DMS153 (cell line): ENCODE results near the gene DRAP1.

ENCODE experiments used
- DNase-seq: peaks from one replicate; lab custom pipeline; 2025; lab: John Stamatoyannopoulos, UW

The DRAP1 gene

GRCh38 chr11:65919141-65919572 lies at the start of gene DRAP1:
DRAP1 (plus strand) TSS chr11:65919426; CDS start chr11:65919502, 76 bp downstream.
- DNase-seq = peak; percentile 96

- DNase-seq = no peak
Measured at GRCh38 chr11:65869643-65870306, 49.5 kb upstream of the DRAP1 start.

- DNase-seq = no peak
Measured at GRCh38 chr11:65870307-65870658, 48.9 kb upstream of the DRAP1 start.

GRCh38 chr11:65870706-65871681 lies 48.2 kb upstream of the DRAP1 start:
- DNase-seq = peak; percentile 78

- DNase-seq = no peak
Measured at GRCh38 chr11:65871811-65872548, 47.2 kb upstream of the DRAP1 start.

- DNase-seq = no peak
Measured at GRCh38 chr11:65872586-65873317, 46.5 kb upstream of the DRAP1 start, which contains the start of gene EFEMP2. EFEMP2 (minus strand) TSS chr11:65872800; CDS start chr11:65872354, 446 bp downstream.

GRCh38 chr11:65873318-65874156 lies 45.7 kb upstream of the DRAP1 start:
- DNase-seq = peak; percentile 86

- DNase-seq = no peak
Measured at GRCh38 chr11:65879617-65880016, 39.6 kb upstream of the DRAP1 start, which contains the start of gene CTSW. CTSW (plus strand) TSS chr11:65879837; CDS start chr11:65879855, 18 bp downstream.

GRCh38 chr11:65880027-65880426 lies 39.2 kb upstream of the DRAP1 start:
- DNase-seq = no peak

GRCh38 chr11:65880844-65881421 lies 38.3 kb upstream of the DRAP1 start:
- no peak for DNase-seq

- no peak for DNase-seq
Measured at GRCh38 chr11:65882120-65883057, 36.8 kb upstream of the DRAP1 start.

GRCh38 chr11:65883058-65883761 lies 36.0 kb upstream of the DRAP1 start:
- no peak for DNase-seq

- no peak for DNase-seq
Measured at GRCh38 chr11:65883786-65884715, 35.2 kb upstream of the DRAP1 start.

GRCh38 chr11:65884716-65885092 lies 34.5 kb upstream of the DRAP1 start:
- DNase-seq = peak; percentile 49

- DNase-seq = no peak
Measured at GRCh38 chr11:65885231-65885630, 34.0 kb upstream of the DRAP1 start.

- DNase-seq = no peak
Measured at GRCh38 chr11:65885808-65886536, 33.3 kb upstream of the DRAP1 start.
